GM10248 (cell line): ENCODE measurements around the gene LAMC1.

Source experiments
- CTCF ChIA-PET: fragments of 300-600 bp; sonication (Branson Sonifier 250); formaldehyde crosslinking; extraction: SDS; loops from one replicate; lab custom pipeline; 2021; ENCODE audit warnings: antibody characterized with exemption; lab: Yijun Ruan, JAX
- POLR2A ChIA-PET: fragments of 350-650 bp; sonication (Branson Sonifier 250); formaldehyde crosslinking; extraction: SDS; loops from one replicate; lab custom pipeline; 2020; ENCODE audit warnings: antibody characterized with exemption; lab: Yijun Ruan, JAX
- DNase-seq: peaks from one replicate; pipeline ENCODE4 v3.0.0; 2012; ENCODE audit errors: extremely low spot score
- CTCF ChIP-seq: IDR thresholded peaks from 2 replicates; pipeline ENCODE4 v1.5.1; 2012; ENCODE audit warnings: mild to moderate bottlenecking, low read depth; ENCODE audit errors: extremely low read depth, missing control alignments, control extremely low read depth

Gene LAMC1

GRCh38 chr1:183106746-183107145 lies 83.5 kb downstream of the LAMC1 start:
- no peak for TF ChIP-seq CTCF
- no peak for DNase-seq
- POLR2A ChIA-PET = no interaction called here
- CTCF ChIA-PET = interaction anchor here (0.9 to 1.5 kb wide), 2 partner anchors 19 to 36 kb away, joined by 3 to 4 read pairs; no protein-coding TSS in a partner anchor

- CTCF ChIA-PET = interaction anchor here (1.2 to 1.7 kb wide), 3 partner anchors 10 to 37 kb away, joined by 5 to 6 read pairs (median 6); no protein-coding TSS in a partner anchor
- no peak for TF ChIP-seq CTCF
- no peak for DNase-seq
- POLR2A ChIA-PET = no interaction called here
Observed at GRCh38 chr1:183110326-183110880, 87.2 kb downstream of the LAMC1 start.

GRCh38 chr1:183114441-183114840 lies 91.2 kb downstream of the LAMC1 start:
- ChIA-PET POLR2A (no interaction called here), CTCF (no interaction called here)
- DNase-seq = no peak
- no peak for TF ChIP-seq CTCF

GRCh38 chr1:183116416-183116815 lies 93.2 kb downstream of the LAMC1 start:
- TF ChIP-seq CTCF = no peak
- no peak for DNase-seq
- ChIA-PET POLR2A (no interaction called here), CTCF (no interaction called here)

- TF ChIP-seq CTCF = no peak
- CTCF ChIA-PET = no interaction called here
- no peak for DNase-seq
- POLR2A ChIA-PET = no interaction called here
Observed at GRCh38 chr1:183121609-183122008, 98.4 kb downstream of the LAMC1 start.

- ChIA-PET CTCF (interaction anchor here (1.1 kb wide), 1 partner anchor 22 kb away, joined by 3 read pairs; no protein-coding TSS in a partner anchor), POLR2A (no interaction called here)
- TF ChIP-seq CTCF = no peak
- no peak for DNase-seq
Observed at GRCh38 chr1:183124259-183124658, 101.0 kb downstream of the LAMC1 start.
